HEK293T (cell line): Measurements from ENCODE around the gene ANTXR1.

Experiments
- BHLHE40 ChIP-seq: fragments of 450-650 bp; IDR thresholded peaks from 2 replicates; pipeline ENCODE4 v1.6.1; 2016; ENCODE audit warnings: mild to moderate bottlenecking, moderate library complexity, borderline replicate concordance
- FOXA1 ChIP-seq: fragments of 450-650 bp; IDR thresholded peaks from 2 replicates; pipeline ENCODE4 v1.6.1; 2016; ENCODE audit warnings: mild to moderate bottlenecking
- FOXK2 ChIP-seq: fragments of 450-650 bp; IDR thresholded peaks from 2 replicates; pipeline ENCODE4 v1.6.1; 2016; ENCODE audit warnings: mild to moderate bottlenecking
- L3MBTL2 ChIP-seq: fragments of 450-650 bp; conservative IDR thresholded peaks from 2 replicates; pipeline ENCODE4 v1.6.1; 2016; ENCODE audit warnings: mild to moderate bottlenecking
- LEF1 ChIP-seq: fragments of 450-650 bp; IDR thresholded peaks from 2 replicates; pipeline ENCODE4 v1.6.1; 2017; ENCODE audit warnings: mild to moderate bottlenecking, borderline replicate concordance
- SP1 ChIP-seq: fragments of 450-650 bp; IDR thresholded peaks from 2 replicates; pipeline ENCODE4 v1.6.1; 2017
- SUZ12 ChIP-seq: fragments of 450-650 bp; IDR thresholded peaks from 2 replicates; pipeline ENCODE4 v1.6.1; 2016; ENCODE audit warnings: mild to moderate bottlenecking
- TARDBP ChIP-seq: fragments of 450-650 bp; IDR thresholded peaks from 2 replicates; pipeline ENCODE4 v1.6.1; 2016

DNA sequence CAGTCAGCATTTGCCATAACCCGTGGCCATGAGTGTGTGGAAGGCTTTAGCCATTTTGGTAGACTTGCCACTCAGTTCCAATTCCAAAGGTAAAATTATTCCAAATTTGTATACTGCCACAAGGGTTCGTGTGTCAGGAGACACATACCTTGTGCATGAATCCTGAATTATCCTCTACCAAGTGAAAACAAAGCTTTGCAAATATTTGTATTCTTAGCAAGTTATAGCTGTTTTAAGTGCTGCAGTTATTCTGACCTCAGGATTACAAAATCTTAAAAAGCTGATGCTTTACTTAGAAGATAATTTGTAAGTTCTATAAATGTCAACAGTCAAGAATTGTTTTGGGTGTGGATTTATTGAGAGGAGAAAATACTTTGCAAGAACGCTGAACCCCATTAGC, 100.6 kb downstream of the ANTXR1 start:
- no peak for TF ChIP-seq SP1
- no peak for TF ChIP-seq TARDBP
- TF ChIP-seq SUZ12: no peak
- no peak for TF ChIP-seq L3MBTL2
- TF ChIP-seq FOXK2: no peak
- no peak for TF ChIP-seq FOXA1
- TF ChIP-seq BHLHE40: no peak
- TF ChIP-seq LEF1: no peak
